ENCODE results near the gene BAIAP2.

Gene BAIAP2

DNA sequence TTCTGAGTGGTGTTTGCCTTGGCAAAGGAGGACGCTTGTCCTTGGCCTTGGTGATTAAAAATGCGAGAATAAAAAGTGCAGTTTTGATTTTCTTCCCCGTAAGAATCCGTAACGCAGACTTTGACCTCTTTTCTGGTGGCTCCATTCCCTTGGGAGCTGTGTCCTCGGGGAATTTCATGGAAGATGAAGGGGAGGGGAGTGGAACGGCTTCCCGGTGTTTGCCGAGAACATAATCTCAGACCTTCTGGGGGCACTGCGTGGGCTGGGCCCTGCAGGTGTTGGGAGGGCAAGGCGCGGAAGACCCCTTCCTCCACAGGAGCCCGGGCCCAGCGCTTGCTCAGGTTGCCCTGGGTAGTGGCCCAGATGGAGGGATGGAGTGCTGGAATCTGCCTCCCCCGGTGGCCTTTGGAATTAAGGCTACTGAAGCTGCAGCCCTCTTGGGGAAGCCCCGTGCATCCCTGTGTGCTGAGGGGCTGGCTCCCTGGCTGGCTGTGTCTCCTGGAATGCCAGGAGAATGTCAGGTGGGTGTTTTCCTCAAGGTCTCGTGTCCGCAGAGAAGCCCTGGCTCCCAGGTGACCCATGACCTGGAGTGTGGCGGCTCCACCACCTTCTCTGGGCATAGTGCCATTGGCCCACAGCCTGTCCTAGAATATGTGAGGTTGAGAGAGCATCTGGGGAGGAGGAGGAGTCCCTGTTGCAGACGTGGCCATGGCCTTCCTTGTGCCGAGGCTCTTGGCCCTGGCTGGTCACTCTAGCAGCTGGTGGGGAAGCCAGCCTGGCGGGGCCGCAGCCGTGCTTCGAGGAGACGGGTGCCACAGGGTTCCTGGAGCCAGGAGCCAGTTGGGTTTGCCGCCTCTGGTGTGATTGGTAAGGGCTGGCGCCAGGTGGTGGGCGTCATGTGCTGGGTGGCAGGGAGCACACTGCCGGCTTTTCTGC lies 3.1 kb downstream of the BAIAP2 start:
- no peak for DNase-seq (ENCODE audit: low read depth in 2 of 2)

GRCh38 chr17:81039096-81039495 lies 4.1 kb downstream of the BAIAP2 start:
- DNase-seq (ENCODE audit: low read depth in 2 of 2): no peak

- no peak for DNase-seq (ENCODE audit: low read depth in 2 of 2)
These were observed 5.2 kb downstream of the BAIAP2 start for GRCh38 chr17:81039854-81040758.

GRCh38 chr17:81040791-81041337 lies 5.9 kb downstream of the BAIAP2 start:
- no peak for DNase-seq (ENCODE audit: low read depth in 2 of 2)

DNA sequence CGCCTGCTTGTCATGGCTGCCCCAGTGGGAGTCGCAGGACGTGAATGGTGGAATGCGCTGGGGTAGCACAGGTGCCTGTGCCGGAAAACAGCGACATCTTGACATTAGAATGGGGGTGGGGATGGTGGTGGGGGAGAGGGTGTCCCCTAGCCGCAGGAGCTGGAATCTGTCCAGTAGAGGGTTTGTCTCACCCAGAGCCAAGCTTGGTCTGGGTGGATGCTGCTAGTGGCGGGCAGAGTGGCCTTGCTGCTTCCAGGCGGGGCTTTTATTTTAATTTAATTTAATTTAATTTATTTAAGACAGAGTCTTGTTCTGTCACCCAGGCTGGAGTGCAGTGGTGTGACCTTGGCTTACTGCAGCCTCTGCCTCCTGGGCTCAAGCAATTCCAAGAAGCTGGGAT lies 7.7 kb downstream of the BAIAP2 start:
- no peak for DNase-seq (ENCODE audit: low read depth in 2 of 2)

GRCh38 chr17:81043319-81043724 lies 8.4 kb downstream of the BAIAP2 start:
- DNase-seq (ENCODE audit: low read depth in 2 of 2): no peak

DNA sequence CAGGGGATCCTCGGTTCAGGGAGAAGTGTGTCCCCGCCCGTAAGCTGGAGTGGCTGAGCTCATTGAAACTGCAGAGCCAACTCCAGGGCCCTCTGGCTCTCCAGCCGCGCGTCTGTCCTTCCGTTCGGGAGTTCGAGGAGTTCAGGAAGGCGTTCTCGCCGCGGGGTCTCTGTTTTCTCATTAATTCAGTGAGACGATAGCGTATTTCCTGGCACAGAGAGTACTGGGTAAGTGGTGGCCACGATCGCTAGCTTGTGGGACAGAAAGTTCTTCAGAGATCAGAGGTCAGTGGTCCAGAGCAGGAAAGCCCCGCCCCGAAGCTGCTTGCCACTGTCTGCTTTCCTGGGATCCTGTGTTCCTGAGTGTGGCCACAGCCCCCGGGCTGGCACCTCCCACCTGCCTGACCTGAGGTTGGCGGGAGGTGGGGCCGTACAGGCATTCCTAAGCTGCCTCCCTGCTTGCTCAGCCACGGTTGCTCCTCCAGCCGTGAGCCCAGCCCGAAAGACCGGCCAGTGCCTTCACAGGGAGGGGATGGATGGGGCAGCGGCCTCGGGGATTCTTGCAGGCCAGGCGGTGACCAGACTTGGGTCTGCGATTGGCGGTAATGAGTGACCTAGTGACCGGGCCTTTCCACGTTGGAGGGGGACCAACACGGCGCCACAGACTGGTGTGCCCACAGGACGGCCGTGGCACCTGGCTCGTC lies 8.9 kb downstream of the BAIAP2 start:
- no peak for DNase-seq (ENCODE audit: low read depth in 2 of 2)

DNA sequence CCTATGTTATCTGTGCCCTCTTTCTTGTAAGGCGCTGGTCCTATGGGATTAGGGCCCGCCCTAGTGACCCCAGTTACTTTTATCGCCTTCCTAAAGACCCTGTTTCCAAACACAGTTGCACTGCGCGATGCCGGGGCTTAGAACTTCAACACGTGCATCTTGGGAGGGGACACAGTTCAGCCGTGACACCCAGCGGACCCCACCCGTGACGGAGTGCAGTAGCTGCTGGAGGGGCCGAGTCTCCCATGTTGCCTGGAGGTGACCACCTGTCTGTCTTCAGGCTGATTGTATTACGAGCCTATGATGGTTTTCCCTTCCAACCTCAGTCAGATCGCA lies 9.4 kb downstream of the BAIAP2 start:
- DNase-seq (ENCODE audit: low read depth in 2 of 2): no peak

- DNase-seq (ENCODE audit: low read depth in 2 of 2): no peak
These were observed 10.0 kb downstream of the BAIAP2 start for GRCh38 chr17:81044764-81045589.

- no peak for DNase-seq (ENCODE audit: low read depth in 2 of 2)
These were observed 10.7 kb downstream of the BAIAP2 start for GRCh38 chr17:81045590-81046095.

DNA sequence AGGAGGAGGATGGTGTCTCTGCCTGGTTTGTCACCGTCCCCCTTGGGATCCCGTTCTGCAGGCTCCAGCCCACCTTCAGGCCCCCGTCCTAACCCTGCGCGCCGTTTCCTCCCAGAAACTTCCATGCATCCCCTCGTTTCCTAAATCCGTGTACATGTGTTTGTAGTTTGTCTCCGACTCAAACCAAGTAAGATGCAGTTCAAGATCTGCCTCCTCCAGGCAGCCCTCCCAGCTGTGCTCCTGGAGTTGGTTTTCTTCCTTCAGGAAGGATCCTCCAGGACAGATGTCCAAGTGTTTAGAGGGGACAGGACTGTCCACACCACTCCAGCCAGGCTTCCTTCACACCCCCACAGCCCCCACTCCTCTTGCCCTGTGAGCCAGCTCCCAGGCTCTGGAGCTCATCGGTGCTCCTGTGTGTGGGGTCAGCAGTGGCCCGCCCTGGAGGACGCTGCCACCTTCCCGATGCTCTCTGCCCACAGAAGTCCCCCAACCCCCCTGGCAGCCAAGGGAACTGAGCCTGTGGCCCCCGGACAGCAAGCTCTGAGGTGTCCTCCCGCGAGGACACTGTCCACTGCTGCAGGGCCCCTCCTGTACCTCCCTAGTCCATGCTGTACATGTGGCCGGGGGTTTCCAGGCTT lies 11.3 kb downstream of the BAIAP2 start:
- DNase-seq (ENCODE audit: low read depth in 2 of 2): no peak

DNA sequence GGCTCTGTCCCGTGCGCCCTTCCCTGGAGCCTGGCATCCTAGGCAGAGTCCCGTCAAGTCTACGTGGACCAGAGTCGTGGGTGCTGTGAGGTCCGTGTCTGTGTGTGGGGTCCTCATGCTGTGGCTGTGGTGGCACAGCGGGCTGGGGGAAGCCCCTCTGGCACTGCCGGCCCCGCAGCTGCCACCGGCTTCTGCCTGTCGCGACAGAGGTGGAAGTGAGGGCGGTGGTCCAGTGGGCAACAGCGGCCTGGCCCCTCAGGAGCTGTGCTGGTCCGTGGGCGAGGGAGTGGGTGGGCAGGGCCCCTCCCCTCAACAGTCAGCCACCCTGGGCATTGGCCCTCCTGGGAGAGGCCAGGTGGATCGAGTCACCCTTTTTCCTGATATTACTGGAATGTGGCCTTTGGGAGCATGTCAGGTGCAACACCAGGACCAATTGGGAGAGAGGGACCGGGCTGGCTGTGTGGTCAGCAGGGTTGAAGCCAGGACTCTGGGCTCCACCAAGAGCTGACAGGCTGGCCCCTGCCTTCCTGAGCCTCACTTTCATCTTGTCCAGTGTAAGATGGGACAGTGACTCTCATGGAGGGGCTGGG lies 11.9 kb downstream of the BAIAP2 start:
- no peak for DNase-seq (ENCODE audit: low read depth in 2 of 2)

GRCh38 chr17:81048827-81049371 lies 13.9 kb downstream of the BAIAP2 start:
- no peak for DNase-seq (ENCODE audit: low read depth in 2 of 2)

DNA sequence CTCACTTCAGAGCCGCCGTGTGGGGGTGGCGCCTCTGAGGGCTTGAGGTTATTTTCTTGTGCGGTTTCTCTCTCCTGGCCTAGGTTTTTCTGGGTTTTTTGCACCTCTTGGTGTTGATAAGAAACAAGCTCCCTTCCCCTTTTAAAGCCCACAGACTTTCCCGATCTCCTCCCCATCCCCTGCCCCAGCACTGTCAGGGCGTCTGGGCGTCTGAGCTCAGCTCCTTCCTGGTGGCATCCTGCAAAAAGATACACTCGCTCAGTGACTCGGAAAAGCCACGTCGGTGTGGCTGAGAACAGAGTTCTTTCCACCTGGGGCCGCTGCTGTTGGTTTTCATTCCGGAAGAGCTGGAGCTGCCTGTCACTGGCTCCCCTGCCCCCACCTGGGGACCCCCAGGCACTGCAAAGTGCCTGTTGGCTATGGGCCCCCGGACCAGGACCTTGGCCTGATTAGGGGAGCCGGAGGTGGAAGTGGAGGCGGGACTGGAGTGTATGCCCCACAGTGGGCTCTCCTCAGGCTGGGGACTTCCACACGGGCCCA lies 14.5 kb downstream of the BAIAP2 start:
- no peak for DNase-seq (ENCODE audit: low read depth in 2 of 2)

GRCh38 chr17:81049973-81050551 lies 15.1 kb downstream of the BAIAP2 start:
- no peak for DNase-seq (ENCODE audit: low read depth in 2 of 2)

DNA sequence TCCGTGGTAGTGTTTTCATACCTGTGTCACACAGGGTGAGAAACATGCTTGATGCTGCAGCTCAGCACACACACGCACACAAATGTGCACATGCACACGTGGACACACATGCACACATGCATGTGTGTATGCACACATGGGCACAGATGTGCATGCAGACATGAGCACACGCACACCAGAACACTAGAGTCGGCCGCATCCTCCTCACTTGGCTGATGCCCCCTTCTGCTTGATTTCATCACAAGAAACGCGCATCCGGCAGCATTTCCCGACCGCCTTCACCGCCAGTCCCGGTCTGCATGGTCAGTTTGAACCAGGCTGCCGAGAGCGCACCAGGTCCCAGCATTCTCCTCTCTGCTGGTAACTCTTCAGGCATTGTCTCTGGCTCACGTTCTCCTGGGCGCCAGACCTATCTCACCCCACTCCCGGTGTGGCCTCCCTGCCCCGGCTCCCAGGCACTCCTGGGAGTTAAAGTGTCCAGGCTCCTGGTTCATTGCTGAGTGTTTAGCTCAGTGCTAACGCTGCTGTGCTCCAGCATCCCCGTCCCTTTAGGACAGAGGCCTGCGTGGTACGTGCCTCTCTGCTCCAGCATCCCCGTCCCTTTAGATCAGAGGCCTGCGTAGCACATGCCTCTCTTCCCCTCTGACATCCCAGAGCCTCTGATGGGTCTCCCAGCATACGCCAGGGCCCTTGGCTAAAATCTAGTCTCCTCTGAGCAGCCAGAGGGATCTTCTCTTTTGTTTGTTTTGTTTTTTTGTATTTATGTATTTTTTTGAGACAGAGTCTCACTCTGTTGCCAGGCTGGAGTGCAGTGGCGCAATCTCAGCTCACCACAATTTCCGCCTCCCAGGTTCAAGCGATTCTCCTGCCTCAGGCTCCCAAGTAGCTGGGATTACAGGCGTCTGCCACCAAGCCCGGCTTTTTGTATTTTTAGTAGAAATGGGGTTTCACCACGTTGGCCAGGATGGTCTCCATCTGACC lies 16.0 kb downstream of the BAIAP2 start:
- no peak for DNase-seq (ENCODE audit: low read depth in 2 of 2)

- no peak for DNase-seq (ENCODE audit: low read depth in 2 of 2)
These were observed 17.4 kb downstream of the BAIAP2 start for GRCh38 chr17:81052199-81052997.
